ENCODE data around the gene LRRC47.

The LRRC47 gene

DNA sequence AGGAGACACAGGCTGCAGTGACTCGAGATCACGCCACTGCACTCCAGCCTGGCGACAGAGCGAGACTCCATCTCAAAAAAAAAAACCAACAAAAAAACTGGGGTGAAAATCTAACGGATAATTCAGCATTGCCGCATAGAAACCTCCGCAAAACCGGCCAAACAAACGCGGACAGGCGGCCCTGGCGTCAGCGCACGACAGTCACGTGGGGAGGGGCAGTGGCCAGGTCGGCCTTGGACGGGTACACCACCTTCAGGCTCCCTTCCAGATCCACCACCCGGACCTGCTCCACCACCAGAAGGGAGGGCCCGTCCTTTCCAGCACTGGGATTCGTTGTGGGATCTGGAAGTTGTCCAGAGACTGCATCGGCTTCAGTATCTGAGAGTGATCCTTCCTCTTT, 15.4 kb downstream of the LRRC47 start:
- Histone ChIP-seq H3K4me3 (replicated peaks; ENCODE audit: low read depth, low read length) (no peak overlapping the region), H3K36me3 (ENCODE audit: control insufficient read depth, insufficient read depth, low read length) (peaks cover 28% of the 10 kb centered on the region), H3K27me3 (replicated peaks; ENCODE audit: control insufficient read depth, insufficient read depth, low read length) (no peaks in the 10 kb centered on the region)
- TF ChIP-seq, protein P1, sequence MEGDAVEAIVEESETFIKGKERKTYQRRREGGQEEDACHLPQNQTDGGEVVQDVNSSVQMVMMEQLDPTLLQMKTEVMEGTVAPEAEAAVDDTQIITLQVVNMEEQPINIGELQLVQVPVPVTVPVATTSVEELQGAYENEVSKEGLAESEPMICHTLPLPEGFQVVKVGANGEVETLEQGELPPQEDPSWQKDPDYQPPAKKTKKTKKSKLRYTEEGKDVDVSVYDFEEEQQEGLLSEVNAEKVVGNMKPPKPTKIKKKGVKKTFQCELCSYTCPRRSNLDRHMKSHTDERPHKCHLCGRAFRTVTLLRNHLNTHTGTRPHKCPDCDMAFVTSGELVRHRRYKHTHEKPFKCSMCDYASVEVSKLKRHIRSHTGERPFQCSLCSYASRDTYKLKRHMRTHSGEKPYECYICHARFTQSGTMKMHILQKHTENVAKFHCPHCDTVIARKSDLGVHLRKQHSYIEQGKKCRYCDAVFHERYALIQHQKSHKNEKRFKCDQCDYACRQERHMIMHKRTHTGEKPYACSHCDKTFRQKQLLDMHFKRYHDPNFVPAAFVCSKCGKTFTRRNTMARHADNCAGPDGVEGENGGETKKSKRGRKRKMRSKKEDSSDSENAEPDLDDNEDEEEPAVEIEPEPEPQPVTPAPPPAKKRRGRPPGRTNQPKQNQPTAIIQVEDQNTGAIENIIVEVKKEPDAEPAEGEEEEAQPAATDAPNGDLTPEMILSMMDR (IDR thresholded peaks at IDR 0.05; ENCODE audit: insufficient read depth, low read length, poor library complexity, severe bottlenecking): no peak
- DNase-seq (ENCODE audit: extremely low read depth, insufficient read length): no peak

DNA sequence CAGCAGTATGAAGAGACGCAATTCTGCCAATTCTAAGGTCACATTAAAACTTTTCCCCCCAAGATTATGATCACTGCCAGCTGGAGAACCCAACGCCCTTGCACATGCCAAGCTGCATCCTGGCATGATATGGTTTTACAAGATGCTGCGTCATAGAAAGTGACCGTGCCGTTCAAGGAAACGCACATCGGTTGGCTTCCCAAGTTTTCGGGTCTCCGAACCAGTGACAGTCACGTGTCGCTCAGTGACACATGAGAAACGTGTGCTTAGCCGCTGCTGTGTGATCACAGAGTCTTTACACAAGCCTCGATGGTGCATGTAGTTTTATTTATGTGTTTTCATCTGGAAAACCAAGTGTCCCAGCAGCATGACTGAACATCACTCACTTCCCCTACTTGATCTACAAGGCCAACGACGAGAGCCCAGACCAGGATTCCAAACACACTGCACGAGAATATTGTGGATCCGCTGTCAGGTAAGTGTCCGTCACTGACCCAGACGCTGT, 16.3 kb downstream of the LRRC47 start:
- no peak for DNase-seq (ENCODE audit: extremely low read depth, insufficient read length)
- Histone ChIP-seq H3K4me3 (replicated peaks; ENCODE audit: low read depth, low read length) (no peak overlapping the region), H3K27me3 (replicated peaks; ENCODE audit: control insufficient read depth, insufficient read depth, low read length) (no peaks in the 10 kb centered on the region), H3K36me3 (ENCODE audit: control insufficient read depth, insufficient read depth, low read length) (peaks cover 26% of the 10 kb centered on the region)
- TF ChIP-seq, protein P1 (IDR thresholded peaks at IDR 0.05; ENCODE audit: insufficient read depth, low read length, poor library complexity, severe bottlenecking): no peak

DNA sequence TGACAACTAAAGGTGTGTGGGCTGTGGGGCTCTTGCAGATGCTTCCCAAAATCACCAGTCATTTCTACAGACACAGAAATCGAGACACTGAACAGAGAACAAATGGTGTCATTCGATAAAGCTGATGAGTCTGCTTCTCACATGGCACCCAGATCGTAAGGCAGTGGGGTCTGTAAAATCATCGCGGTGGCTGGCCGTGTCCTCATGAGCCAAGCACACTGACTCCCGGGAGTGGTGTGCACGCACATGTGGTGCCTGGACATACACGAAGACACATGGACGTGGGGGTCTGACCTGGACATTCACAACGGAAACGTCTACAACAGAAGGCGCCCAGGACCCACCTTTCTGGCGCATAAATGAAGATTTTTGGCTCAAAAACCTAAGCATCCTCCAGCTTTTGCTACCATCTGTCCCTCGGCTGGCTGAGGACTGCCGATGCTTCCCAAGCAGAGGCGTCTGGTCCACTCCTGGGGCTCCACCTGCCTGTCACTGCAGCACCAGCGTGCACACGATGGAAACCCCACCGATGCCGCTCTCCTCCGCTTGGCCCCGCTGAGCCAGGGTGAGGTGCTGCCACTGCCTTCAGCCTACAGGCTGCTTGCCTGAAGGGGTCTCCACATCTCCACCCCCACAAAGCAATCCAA, 16.9 kb downstream of the LRRC47 start:
- H3K36me3 ChIP-seq (ENCODE audit: control insufficient read depth, insufficient read depth, low read length): peaks cover 23% of the 10 kb centered on the region
- H3K4me3 ChIP-seq (replicated peaks; ENCODE audit: low read depth, low read length): no peak overlapping the region
- TF ChIP-seq, protein P1 (IDR thresholded peaks at IDR 0.05; ENCODE audit: insufficient read depth, low read length, poor library complexity, severe bottlenecking): no peak
- no peaks in the 10 kb centered on the region for H3K27me3 ChIP-seq (replicated peaks; ENCODE audit: control insufficient read depth, insufficient read depth, low read length)
- DNase-seq (ENCODE audit: extremely low read depth, insufficient read length): no peak

DNA sequence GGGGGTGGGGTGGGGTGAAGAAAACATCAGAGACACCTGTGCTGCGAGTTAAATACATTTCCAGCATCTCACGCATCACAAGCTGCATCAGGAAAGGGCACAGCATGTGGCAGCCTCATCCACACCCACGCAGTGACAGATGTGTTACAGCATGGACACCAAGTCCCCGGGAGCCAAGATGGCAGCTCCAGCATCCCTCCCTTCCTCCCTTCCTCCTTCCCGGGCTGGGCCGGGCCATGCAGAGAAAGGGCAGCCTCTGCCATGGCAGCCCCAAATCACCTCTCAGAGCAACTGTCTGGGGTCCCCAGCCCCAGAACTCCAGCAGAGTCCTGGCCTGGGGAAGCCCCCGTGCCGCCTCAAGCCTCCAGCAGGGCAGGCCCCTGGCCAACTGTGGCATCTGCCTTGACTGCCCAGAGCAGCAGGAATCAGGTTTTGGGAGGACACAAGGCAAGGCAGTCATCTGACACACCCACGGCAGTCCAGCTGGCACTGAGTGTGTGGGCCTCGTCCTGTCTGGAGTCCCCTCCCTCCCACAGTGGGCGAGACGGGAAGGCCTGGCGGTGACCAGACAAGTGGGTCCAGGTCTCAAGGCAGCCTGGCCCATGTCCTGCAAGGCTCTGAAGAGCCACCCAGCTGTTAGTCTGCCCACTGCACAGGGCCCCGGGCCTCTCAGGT, 17.6 kb downstream of the LRRC47 start:
- peaks cover 22% of the 10 kb centered on the region for H3K36me3 ChIP-seq (ENCODE audit: control insufficient read depth, insufficient read depth, low read length)
- no peak overlapping the region for H3K4me3 ChIP-seq (replicated peaks; ENCODE audit: low read depth, low read length)
- DNase-seq (ENCODE audit: extremely low read depth, insufficient read length): no peak
- no peaks in the 10 kb centered on the region for H3K27me3 ChIP-seq (replicated peaks; ENCODE audit: control insufficient read depth, insufficient read depth, low read length)
- TF ChIP-seq, protein P1 (IDR thresholded peaks at IDR 0.05; ENCODE audit: insufficient read depth, low read length, poor library complexity, severe bottlenecking): no peak

DNA sequence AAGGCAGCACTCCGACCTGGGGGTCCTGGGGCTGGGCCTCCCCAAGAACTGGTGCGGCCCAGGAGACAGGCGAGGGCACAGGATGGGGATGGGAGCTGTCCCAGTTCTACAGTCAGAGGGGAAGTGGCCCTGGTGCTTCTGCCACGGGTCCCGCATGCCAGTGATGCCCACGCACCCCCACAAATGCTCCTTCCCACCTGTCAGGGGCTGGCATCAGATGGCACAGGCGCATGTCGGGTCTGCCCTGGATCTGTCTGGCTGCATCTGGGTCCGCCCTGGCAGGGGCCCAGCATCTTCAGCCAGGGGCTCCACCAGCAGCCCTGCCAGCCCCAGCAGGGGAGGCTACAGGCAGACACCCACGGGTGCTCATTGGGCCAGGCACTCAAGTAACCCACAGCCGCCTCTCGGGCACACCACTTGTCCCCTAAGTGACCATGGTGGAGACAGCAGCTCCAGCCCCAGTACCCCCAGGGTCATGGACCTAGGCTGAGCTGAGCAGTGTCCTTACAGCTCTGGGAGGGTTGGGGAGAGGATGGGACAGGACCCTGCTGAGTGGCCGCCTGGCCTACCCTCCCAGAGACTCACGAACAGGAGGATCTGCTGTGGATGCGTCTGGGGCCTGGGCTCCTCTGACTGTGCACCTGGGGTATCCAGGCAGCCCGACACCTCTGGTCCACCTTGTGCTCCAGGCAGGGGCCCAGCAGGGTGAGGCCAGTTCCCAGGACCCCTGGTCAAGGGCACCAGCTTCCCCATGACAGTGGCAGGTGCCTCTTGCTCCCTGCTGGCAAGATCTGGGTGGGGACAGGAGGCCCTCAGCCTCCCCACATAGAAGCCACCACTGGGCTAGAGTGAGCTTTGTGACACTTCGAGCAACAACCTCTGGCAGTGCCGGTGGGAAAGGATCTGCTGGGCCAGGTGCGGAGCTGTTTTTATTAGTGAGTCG, 18.4 kb downstream of the LRRC47 start:
- Histone ChIP-seq H3K27me3 (replicated peaks; ENCODE audit: control insufficient read depth, insufficient read depth, low read length) (no peaks in the 10 kb centered on the region), H3K36me3 (ENCODE audit: control insufficient read depth, insufficient read depth, low read length) (peaks cover 22% of the 10 kb centered on the region), H3K4me3 (replicated peaks; ENCODE audit: low read depth, low read length) (no peak overlapping the region)
- TF ChIP-seq, protein P1 (IDR thresholded peaks at IDR 0.05; ENCODE audit: insufficient read depth, low read length, poor library complexity, severe bottlenecking): no peak
- no peak for DNase-seq (ENCODE audit: extremely low read depth, insufficient read length)

Data from GM06990 (cell line).